ENCODE measurements around the gene NCK1.

NCK1 gene

GRCh38 chr3:136988651-136989050 is 126.6 kb downstream of the NCK1 start:
- Mint-ChIP-seq H3K9me3 (peaks cover 6% of the 10 kb centered on the region), H3K27me3 (ENCODE audit: low read depth) (no peaks in the 10 kb centered on the region), H3K4me3 (no peak overlapping the region), H3K36me3 (ENCODE audit: low read depth) (peaks cover 8% of the 10 kb centered on the region), H3K27ac (no peak overlapping the region), H3K4me1 (peaks cover 8% of the 10 kb centered on the region)
- TF ChIP-seq CTCF (IDR thresholded peaks at IDR 0.05; ENCODE audit: unreplicated experiment in 3 of 3), result no peak

GRCh38 chr3:136989781-136990524 is 127.9 kb downstream of the NCK1 start:
- Mint-ChIP-seq H3K4me3 (no peak overlapping the region), H3K4me1 (peaks cover 1% of the 10 kb centered on the region), H3K9me3 (peaks cover 6% of the 10 kb centered on the region), H3K27ac (no peak overlapping the region), H3K36me3 (ENCODE audit: low read depth) (peaks cover 8% of the 10 kb centered on the region), H3K27me3 (ENCODE audit: low read depth) (no peaks in the 10 kb centered on the region)
- TF ChIP-seq CTCF (IDR thresholded peaks at IDR 0.05; ENCODE audit: unreplicated experiment in 3 of 3), result no peak

- H3K27ac Mint-ChIP-seq, result no peak overlapping the region
- no peaks in the 10 kb centered on the region for H3K27me3 Mint-ChIP-seq (ENCODE audit: low read depth)
- no peaks in the 10 kb centered on the region for H3K4me1 Mint-ChIP-seq
- peaks cover 6% of the 10 kb centered on the region for H3K9me3 Mint-ChIP-seq
- H3K36me3 Mint-ChIP-seq (ENCODE audit: low read depth), result peaks cover 8% of the 10 kb centered on the region
- TF ChIP-seq CTCF (IDR thresholded peaks at IDR 0.05; ENCODE audit: unreplicated experiment in 3 of 3), result no peak
- no peak overlapping the region for H3K4me3 Mint-ChIP-seq
Measured at GRCh38 chr3:136990826-136991225, 128.8 kb downstream of the NCK1 start.

- H3K9me3 Mint-ChIP-seq, result peaks cover 1% of the 10 kb centered on the region
- no peaks in the 10 kb centered on the region for H3K4me1 Mint-ChIP-seq
- TF ChIP-seq CTCF (IDR thresholded peaks at IDR 0.05; ENCODE audit: unreplicated experiment in 3 of 3), result no peak
- no peaks in the 10 kb centered on the region for H3K27me3 Mint-ChIP-seq (ENCODE audit: low read depth)
- peaks cover 1% of the 10 kb centered on the region for H3K36me3 Mint-ChIP-seq (ENCODE audit: low read depth)
- no peak overlapping the region for H3K4me3 Mint-ChIP-seq
- H3K27ac Mint-ChIP-seq, result no peak overlapping the region
Measured at GRCh38 chr3:136992115-136992514, 130.1 kb downstream of the NCK1 start.

- Mint-ChIP-seq H3K36me3 (ENCODE audit: low read depth) (no peaks in the 10 kb centered on the region), H3K4me3 (no peak overlapping the region), H3K27me3 (ENCODE audit: low read depth) (no peaks in the 10 kb centered on the region), H3K27ac (no peak overlapping the region), H3K4me1 (no peaks in the 10 kb centered on the region), H3K9me3 (no peaks in the 10 kb centered on the region)
- TF ChIP-seq CTCF (IDR thresholded peaks at IDR 0.05; ENCODE audit: unreplicated experiment in 3 of 3), result no peak
Measured at GRCh38 chr3:136994772-136995516, 132.9 kb downstream of the NCK1 start.

Data from nephron (organoid).